Astrocyte (in vitro differentiated cells and primary cell): ENCODE results near the gene PSRC1. TPM values are rescaled to one million over a fixed set of nuclear protein-coding genes. Genes with fewer than 3 reads are reported as not detected.

Experiments used
- DNase-seq: peaks from one replicate; pipeline ENCODE4 v3.0.0-alpha.2; 2010; ENCODE audit warnings: low read depth
- FAIRE-seq: peaks from 2 replicates; lab custom pipeline; 2011; peaks lifted over from hg19 to GRCh38; lab: Jason Lieb, UNC
- H2AFZ ChIP-seq: 2 replicates; pipeline ENCODE4 v1.6.0; 2012; ENCODE audit warnings: low read depth, low read length, inconsistent platforms
- H3K27ac ChIP-seq: 2 replicates; pipeline ENCODE4 v1.5.1; 2011; ENCODE audit warnings: low read depth, low read length, inconsistent platforms
- H3K27me3 ChIP-seq: 2 replicates; pipeline ENCODE4 v1.6.0; 2011; ENCODE audit warnings: low read length, inconsistent platforms; ENCODE audit not compliant: insufficient read depth
- H3K36me3 ChIP-seq: 2 replicates; pipeline ENCODE4 v1.5.1; 2011; ENCODE audit warnings: low read length, inconsistent platforms; ENCODE audit not compliant: insufficient read depth
- H3K4me1 ChIP-seq: 2 replicates; pipeline ENCODE4 v1.5.1; 2011; ENCODE audit warnings: low read length, inconsistent platforms; ENCODE audit not compliant: insufficient read depth
- H3K4me2 ChIP-seq: 2 replicates; pipeline ENCODE4 v1.6.0; 2012; ENCODE audit warnings: low read length, inconsistent platforms
- H3K4me3 ChIP-seq: 2 replicates; pipeline ENCODE4 v1.5.1; 2011; ENCODE audit warnings: low read depth, mild to moderate bottlenecking, low read length, inconsistent platforms; ENCODE audit not compliant: insufficient read depth
- H3K79me2 ChIP-seq: 2 replicates; pipeline ENCODE4 v1.6.0; 2012; ENCODE audit warnings: mild to moderate bottlenecking, low read length, inconsistent platforms; ENCODE audit not compliant: insufficient read depth
- H3K9ac ChIP-seq: 2 replicates; pipeline ENCODE4 v1.6.0; 2012; ENCODE audit warnings: mild to moderate bottlenecking, low read length, inconsistent platforms
- H3K9me3 ChIP-seq: 2 replicates; pipeline ENCODE4 v1.5.1; 2012; ENCODE audit warnings: low read depth, mild to moderate bottlenecking, low read length, inconsistent platforms; ENCODE audit not compliant: insufficient read depth
- H4K20me1 ChIP-seq: 2 replicates; pipeline ENCODE4 v1.6.0; 2012; ENCODE audit warnings: low read length, inconsistent platforms; ENCODE audit not compliant: insufficient read depth
- H3K27ac Mint-ChIP-seq: one replicate; pipeline ENCODE4 v1.8.0; 2021; ENCODE audit warnings: mild to moderate bottlenecking, mixed read lengths; ENCODE audit not compliant: unreplicated experiment
- H3K27me3 Mint-ChIP-seq: one replicate; pipeline ENCODE4 v1.8.0; 2021; ENCODE audit warnings: low read depth, mixed read lengths; ENCODE audit not compliant: unreplicated experiment
- H3K36me3 Mint-ChIP-seq: one replicate; pipeline ENCODE4 v1.8.0; 2021; ENCODE audit warnings: low read depth, mixed read lengths; ENCODE audit not compliant: unreplicated experiment
- H3K4me1 Mint-ChIP-seq: one replicate; pipeline ENCODE4 v1.8.0; 2021; ENCODE audit warnings: low read depth, mixed read lengths; ENCODE audit not compliant: unreplicated experiment
- H3K4me3 Mint-ChIP-seq: one replicate; pipeline ENCODE4 v1.8.0; 2021; ENCODE audit warnings: mild to moderate bottlenecking, moderate library complexity, mixed read lengths; ENCODE audit not compliant: unreplicated experiment
- H3K9me3 Mint-ChIP-seq: one replicate; pipeline ENCODE4 v1.8.0; 2021; ENCODE audit warnings: mild to moderate bottlenecking, mixed read lengths; ENCODE audit not compliant: unreplicated experiment
- CTCF ChIP-seq: IDR thresholded peaks from 2 replicates; pipeline ENCODE4 v1.5.1; 2011; ENCODE audit warnings: low read depth, mild to moderate bottlenecking, inconsistent platforms, low read length, moderate library complexity; ENCODE audit not compliant: insufficient read depth
- EZH2 ChIP-seq: IDR thresholded peaks from 2 replicates; pipeline ENCODE4 v1.6.1; 2012; ENCODE audit warnings: mild to moderate bottlenecking, low read length, inconsistent platforms; ENCODE audit not compliant: insufficient read depth
- total RNA-seq: library from RNA; stranded (reverse); gene quantifications from 2 replicates; pipeline ENCODE4 v1.2.1, GENCODE V29; 2021

PSRC1 gene
- total RNA-seq, 1 donor from 2014 or later, result 7.7 TPM

DNA sequence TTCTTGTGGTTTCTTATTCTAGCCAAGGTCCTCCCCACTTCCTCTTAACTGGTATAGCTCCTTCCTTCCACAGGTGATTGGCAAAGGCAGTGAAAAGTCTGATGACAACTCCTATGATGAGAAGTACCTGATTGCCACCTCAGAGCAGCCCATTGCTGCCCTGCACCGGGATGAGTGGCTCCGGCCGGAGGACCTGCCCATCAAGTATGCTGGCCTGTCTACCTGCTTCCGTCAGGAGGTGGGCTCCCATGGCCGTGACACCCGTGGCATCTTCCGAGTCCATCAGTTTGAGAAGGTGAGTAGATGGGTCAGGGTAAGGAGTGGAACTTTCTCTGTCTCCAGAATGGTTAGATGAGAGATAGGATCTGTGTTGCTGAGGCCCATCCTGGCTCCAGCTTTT lies 47.8 kb downstream of the PSRC1 start:
- Histone ChIP-seq H3K9ac (no peak overlapping the region), H3K27ac (no peak overlapping the region), H4K20me1 (peaks cover 30% of the 10 kb centered on the region), H3K4me3 (no peak overlapping the region), H2AFZ (no peak overlapping the region), H3K4me2 (no peak overlapping the region), H3K27me3 (no peaks in the 10 kb centered on the region), H3K4me1 (peaks cover 8% of the 10 kb centered on the region), H3K79me2 (peaks cover under 1% of the 10 kb centered on the region), H3K9me3 (no peaks in the 10 kb centered on the region), H3K36me3 (peaks cover 74% of the 10 kb centered on the region)
- Mint-ChIP-seq H3K27ac (no peak overlapping the region), H3K27me3 (no peaks in the 10 kb centered on the region), H3K9me3 (no peaks in the 10 kb centered on the region), H3K36me3 (peaks cover 34% of the 10 kb centered on the region), H3K4me1 (peaks cover 4% of the 10 kb centered on the region), H3K4me3 (no peak overlapping the region)
- no peak for FAIRE-seq
- DNase-seq, result no peak
- TF ChIP-seq EZH2 (no peak), CTCF (no peak)

- Histone ChIP-seq H3K27me3 (no peaks in the 10 kb centered on the region), H3K9me3 (no peaks in the 10 kb centered on the region), H3K4me3 (no peak overlapping the region), H3K4me2 (no peak overlapping the region), H3K79me2 (peaks cover 29% of the 10 kb centered on the region), H2AFZ (no peak overlapping the region), H3K9ac (no peak overlapping the region), H3K4me1 (peaks cover 15% of the 10 kb centered on the region), H4K20me1 (peaks cover 58% of the 10 kb centered on the region), H3K27ac (no peak overlapping the region), H3K36me3 (peaks cover 64% of the 10 kb centered on the region)
- no peak for FAIRE-seq
- H3K27ac Mint-ChIP-seq, result no peak overlapping the region
- no peak for TF ChIP-seq CTCF
- no peaks in the 10 kb centered on the region for H3K9me3 Mint-ChIP-seq
- H3K4me3 Mint-ChIP-seq, result no peak overlapping the region
- H3K4me1 Mint-ChIP-seq, result peaks cover 22% of the 10 kb centered on the region
- peaks cover 31% of the 10 kb centered on the region for H3K36me3 Mint-ChIP-seq
- no peaks in the 10 kb centered on the region for H3K27me3 Mint-ChIP-seq
- no peak for DNase-seq
Observed at GRCh38 chr1:109231066-109231465, 51.9 kb downstream of the PSRC1 start.

Other genes with a start within 250 kb of the PSRC1 start
- gene WDR47, start 241.0 kb downstream of the PSRC1 start, total RNA-seq, result 32.8 and 34.2 TPM in 2 replicates
- 126 and 143 TPM in 2 replicates for gene TAF13, start 207.1 kb downstream of the PSRC1 start, total RNA-seq
- gene TMEM167B, start 192.4 kb downstream of the PSRC1 start, total RNA-seq, result 31.9 and 33.6 TPM in 2 replicates
- gene ELAPOR1, start 169.0 kb downstream of the PSRC1 start, total RNA-seq, result 1.2 and 1.7 TPM in 2 replicates
- gene SARS1, start 69.2 kb downstream of the PSRC1 start, total RNA-seq, result 350 and 355 TPM in 2 replicates
- gene CELSR2, start 33.6 kb downstream of the PSRC1 start, total RNA-seq, result 8.5 and 10.0 TPM in 2 replicates
- gene MYBPHL, start 23.9 kb upstream of the PSRC1 start, total RNA-seq, result not detected in 2 replicates
- 135 and 138 TPM in 2 replicates for gene SORT1, start 114.8 kb upstream of the PSRC1 start, total RNA-seq
- gene PSMA5, start 143.3 kb upstream of the PSRC1 start, total RNA-seq, result 143 and 148 TPM in 2 replicates
- gene SYPL2, start 183.4 kb upstream of the PSRC1 start, total RNA-seq, result 0.70 and 0.77 TPM in 2 replicates
- 5.5 and 6.2 TPM in 2 replicates for gene ATXN7L2, start 200.8 kb upstream of the PSRC1 start, total RNA-seq
- 9.4 and 11.9 TPM in 2 replicates for gene CYB561D1, start 210.9 kb upstream of the PSRC1 start, total RNA-seq
- 1.2 and 1.8 TPM in 2 replicates for gene AMIGO1, start 226.6 kb upstream of the PSRC1 start, total RNA-seq